Progenitor cell of endocrine pancreas (in vitro differentiated cells): Measurements from ENCODE around the gene ASB6. TPM values are rescaled to one million over a fixed set of nuclear protein-coding genes. Genes with fewer than 3 reads are reported as not detected.
A peak's percentile ranks its signal among the peaks of the same experiment; 100 is the strongest.

Experiments
- DNase-seq: peaks from one replicate; pipeline ENCODE4 v3.0.0; 2021; ENCODE audit warnings: low spot score; ENCODE audit not compliant: unreplicated experiment
- H3K27ac Mint-ChIP-seq: 2 replicates; pipeline ENCODE4 v1.8.0; 2021; ENCODE audit warnings: mild to moderate bottlenecking, moderate library complexity, mixed read lengths
- H3K27me3 Mint-ChIP-seq: 2 replicates; pipeline ENCODE4 v1.8.0; 2021; ENCODE audit warnings: mixed read lengths
- H3K36me3 Mint-ChIP-seq: 2 replicates; pipeline ENCODE4 v1.8.0; 2022; ENCODE audit warnings: mixed read lengths; ENCODE audit not compliant: insufficient read depth
- H3K4me1 Mint-ChIP-seq: 2 replicates; pipeline ENCODE4 v1.8.0; 2021; ENCODE audit warnings: low read depth, mixed read lengths
- H3K4me3 Mint-ChIP-seq: 2 replicates; pipeline ENCODE4 v1.8.0; 2021; ENCODE audit warnings: low read depth, mild to moderate bottlenecking, moderate library complexity, mixed read lengths
- H3K9me3 Mint-ChIP-seq: 2 replicates; pipeline ENCODE4 v1.8.0; 2021; ENCODE audit warnings: low read depth, mixed read lengths
- total RNA-seq: library from RNA; stranded (reverse); gene quantifications from 2 replicates; pipeline ENCODE4 v1.2.1, GENCODE V29; 2021
- TF ChIP-seq, protein P1 (sequence below): fragments of 200-600 bp; sonication (generic); IDR thresholded peaks from one replicate; pipeline ENCODE4 v1.5.0; 2021; ENCODE audit warnings: antibody characterized with exemption, mild to moderate bottlenecking; ENCODE audit not compliant: unreplicated experiment

ASB6 gene
- total RNA-seq, 1 donor from 2014 or later: 19.7 TPM

GRCh38 chr9:129626079-129626624 lies 15.8 kb downstream of the ASB6 start, which contains the start of gene NTMT1:
NTMT1 (plus strand) TSS chr9:129626163; CDS start chr9:129632704, 6,541 bp downstream.
- Mint-ChIP-seq H3K27ac (peak within 1 kb of the TSS; percentile 93), H3K36me3 (no peaks in the 10 kb centered on the region), H3K4me3 (peak within 1 kb of the TSS; percentile 86), H3K9me3 (no peaks in the 10 kb centered on the region), H3K4me1 (peaks cover 17% of the 10 kb centered on the region), H3K27me3 (peaks cover 3% of the 10 kb centered on the region)
- TF ChIP-seq, protein P1, sequence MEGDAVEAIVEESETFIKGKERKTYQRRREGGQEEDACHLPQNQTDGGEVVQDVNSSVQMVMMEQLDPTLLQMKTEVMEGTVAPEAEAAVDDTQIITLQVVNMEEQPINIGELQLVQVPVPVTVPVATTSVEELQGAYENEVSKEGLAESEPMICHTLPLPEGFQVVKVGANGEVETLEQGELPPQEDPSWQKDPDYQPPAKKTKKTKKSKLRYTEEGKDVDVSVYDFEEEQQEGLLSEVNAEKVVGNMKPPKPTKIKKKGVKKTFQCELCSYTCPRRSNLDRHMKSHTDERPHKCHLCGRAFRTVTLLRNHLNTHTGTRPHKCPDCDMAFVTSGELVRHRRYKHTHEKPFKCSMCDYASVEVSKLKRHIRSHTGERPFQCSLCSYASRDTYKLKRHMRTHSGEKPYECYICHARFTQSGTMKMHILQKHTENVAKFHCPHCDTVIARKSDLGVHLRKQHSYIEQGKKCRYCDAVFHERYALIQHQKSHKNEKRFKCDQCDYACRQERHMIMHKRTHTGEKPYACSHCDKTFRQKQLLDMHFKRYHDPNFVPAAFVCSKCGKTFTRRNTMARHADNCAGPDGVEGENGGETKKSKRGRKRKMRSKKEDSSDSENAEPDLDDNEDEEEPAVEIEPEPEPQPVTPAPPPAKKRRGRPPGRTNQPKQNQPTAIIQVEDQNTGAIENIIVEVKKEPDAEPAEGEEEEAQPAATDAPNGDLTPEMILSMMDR: no peak
- peak; percentile 79 for DNase-seq

GRCh38 chr9:129624947-129625346 lies 17.0 kb downstream of the ASB6 start:
- DNase-seq: no peak
- peak overlapping the region; percentile 86 for H3K4me3 Mint-ChIP-seq
- TF ChIP-seq, protein P1: no peak
- peaks cover 7% of the 10 kb centered on the region for H3K27me3 Mint-ChIP-seq
- no peaks in the 10 kb centered on the region for H3K36me3 Mint-ChIP-seq
- H3K9me3 Mint-ChIP-seq: no peaks in the 10 kb centered on the region
- H3K4me1 Mint-ChIP-seq: peaks cover 17% of the 10 kb centered on the region
- H3K27ac Mint-ChIP-seq: no peak overlapping the region

DNA sequence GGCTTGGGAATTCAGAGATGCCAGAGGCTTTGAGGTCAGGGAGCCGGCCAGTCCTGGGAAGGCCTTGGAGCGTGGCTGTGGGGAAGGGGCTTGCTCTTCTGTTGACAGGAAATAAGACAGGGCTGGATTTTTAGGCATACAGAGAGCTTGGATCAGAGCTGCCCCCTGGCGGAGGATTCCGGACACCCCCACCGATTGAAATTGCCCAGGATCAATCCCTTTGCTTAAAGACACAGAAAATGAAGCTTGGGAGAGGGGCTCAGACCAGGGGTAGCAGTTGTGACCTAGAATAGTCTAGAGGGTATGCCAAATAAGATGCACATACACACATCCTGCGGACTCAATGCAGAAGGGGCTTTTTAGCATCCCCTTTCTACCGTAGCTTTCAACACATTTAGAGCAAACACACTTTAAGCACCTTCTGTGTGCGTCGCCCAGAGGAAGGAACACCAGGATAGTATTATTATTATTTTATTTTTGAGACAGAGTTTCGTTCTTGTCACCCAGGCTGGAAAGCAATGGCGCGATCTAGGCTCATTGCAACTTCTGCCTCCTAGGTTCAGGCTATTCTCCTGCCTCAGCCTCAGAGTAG lies 17.7 kb downstream of the ASB6 start:
- peaks cover 7% of the 10 kb centered on the region for H3K27me3 Mint-ChIP-seq
- DNase-seq: peak; percentile 56
- H3K36me3 Mint-ChIP-seq: no peaks in the 10 kb centered on the region
- peak overlapping the region; percentile 84 for H3K27ac Mint-ChIP-seq
- TF ChIP-seq, protein P1: peak; percentile 71
- no peaks in the 10 kb centered on the region for H3K9me3 Mint-ChIP-seq
- H3K4me1 Mint-ChIP-seq: peaks cover 18% of the 10 kb centered on the region
- peak overlapping the region; percentile 67 for H3K4me3 Mint-ChIP-seq

GRCh38 chr9:129623331-129623730 lies 18.6 kb downstream of the ASB6 start:
- peaks cover 14% of the 10 kb centered on the region for H3K27me3 Mint-ChIP-seq
- H3K36me3 Mint-ChIP-seq: no peaks in the 10 kb centered on the region
- H3K4me3 Mint-ChIP-seq: no peak overlapping the region
- H3K9me3 Mint-ChIP-seq: no peaks in the 10 kb centered on the region
- TF ChIP-seq, protein P1: no peak
- no peak for DNase-seq
- H3K4me1 Mint-ChIP-seq: peaks cover 18% of the 10 kb centered on the region
- H3K27ac Mint-ChIP-seq: no peak overlapping the region

GRCh38 chr9:129620669-129621295 lies 21.2 kb downstream of the ASB6 start, which contains the start of gene C9orf50:
C9orf50 (minus strand) TSS chr9:129621101; CDS start chr9:129620574, 527 bp downstream.
- no peak for DNase-seq
- peaks cover 16% of the 10 kb centered on the region for H3K27me3 Mint-ChIP-seq
- no peak within 1 kb of the TSS for H3K27ac Mint-ChIP-seq
- peak within 1 kb of the TSS; percentile 65 for H3K4me3 Mint-ChIP-seq
- peaks cover 3% of the 10 kb centered on the region for H3K4me1 Mint-ChIP-seq
- H3K36me3 Mint-ChIP-seq: no peaks in the 10 kb centered on the region
- H3K9me3 Mint-ChIP-seq: no peaks in the 10 kb centered on the region
- TF ChIP-seq, protein P1: no peak
